ENCODE measurements around the gene C3orf20.

C3orf20 gene

DNA sequence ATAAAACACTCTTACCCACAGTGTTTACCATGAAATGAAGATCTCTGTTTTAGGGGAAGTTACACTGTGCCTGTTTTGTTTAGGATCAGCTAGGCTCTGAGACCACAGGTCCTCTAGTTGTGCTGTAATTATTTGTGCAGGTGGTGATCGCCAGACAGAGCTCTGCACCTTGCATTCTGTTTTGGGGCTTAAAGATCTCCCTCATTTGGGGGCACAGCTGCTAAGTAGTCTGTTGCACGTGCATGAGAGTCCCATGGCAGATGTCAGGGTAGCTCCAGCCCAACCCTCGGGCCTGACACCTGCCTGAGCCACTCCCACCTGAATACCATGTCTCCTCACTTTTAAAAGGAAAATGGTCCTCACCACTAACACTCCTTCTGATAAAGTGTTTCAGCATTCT is 12.4 kb downstream of the C3orf20 start:
- ChIA-PET CTCF (no interaction called here), POLR2A (no interaction called here)
- TF ChIP-seq TARDBP (IDR thresholded peaks at IDR 0.05) (no peak), ZNF384 (IDR thresholded peaks at IDR 0.05) (no peak), HDGF (IDR thresholded peaks at IDR 0.05; ENCODE audit: borderline replicate concordance) (no peak), LEF1 (IDR thresholded peaks at IDR 0.05; ENCODE audit: borderline replicate concordance) (no peak), SUZ12 (IDR thresholded peaks at IDR 0.05) (no peak), ARNT (IDR thresholded peaks at IDR 0.05) (no peak), CTBP1 (IDR thresholded peaks at IDR 0.05; ENCODE audit: borderline replicate concordance) (no peak), L3MBTL2 (conservative IDR thresholded peaks at IDR 0.05) (no peak), BHLHE40 (IDR thresholded peaks at IDR 0.05; ENCODE audit: borderline replicate concordance) (no peak), ELF4 (IDR thresholded peaks at IDR 0.05) (no peak), NFRKB (IDR thresholded peaks at IDR 0.05) (no peak)
- TF ChIP-seq, protein P1, sequence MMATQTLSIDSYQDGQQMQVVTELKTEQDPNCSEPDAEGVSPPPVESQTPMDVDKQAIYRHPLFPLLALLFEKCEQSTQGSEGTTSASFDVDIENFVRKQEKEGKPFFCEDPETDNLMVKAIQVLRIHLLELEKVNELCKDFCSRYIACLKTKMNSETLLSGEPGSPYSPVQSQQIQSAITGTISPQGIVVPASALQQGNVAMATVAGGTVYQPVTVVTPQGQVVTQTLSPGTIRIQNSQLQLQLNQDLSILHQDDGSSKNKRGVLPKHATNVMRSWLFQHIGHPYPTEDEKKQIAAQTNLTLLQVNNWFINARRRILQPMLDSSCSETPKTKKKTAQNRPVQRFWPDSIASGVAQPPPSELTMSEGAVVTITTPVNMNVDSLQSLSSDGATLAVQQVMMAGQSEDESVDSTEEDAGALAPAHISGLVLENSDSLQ (IDR thresholded peaks at IDR 0.05), result no peak
- no peak for DNase-seq (ENCODE audit: extremely low spot score)

DNA sequence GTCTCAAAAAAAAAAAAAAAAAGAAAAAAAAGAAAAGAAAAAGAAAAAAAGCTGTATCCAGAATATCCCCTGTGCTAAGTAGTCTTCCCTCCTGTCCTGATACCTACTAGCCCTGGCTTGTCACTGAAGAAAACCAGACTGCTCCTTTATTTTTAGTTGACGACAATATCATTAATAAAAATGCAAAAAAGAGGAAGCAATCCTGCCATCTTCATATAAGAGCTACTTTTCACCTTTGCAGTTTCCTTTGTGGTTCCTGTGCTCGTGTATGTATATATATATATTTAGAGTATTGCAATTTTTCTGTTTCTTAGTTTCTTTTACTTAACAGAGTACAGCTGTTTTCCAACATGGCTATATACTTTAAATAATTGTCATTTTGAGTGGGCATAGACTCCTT is 13.6 kb downstream of the C3orf20 start:
- TF ChIP-seq L3MBTL2 (conservative IDR thresholded peaks at IDR 0.05) (no peak), FOXM1 (IDR thresholded peaks at IDR 0.05; ENCODE audit: borderline replicate concordance) (no peak), ZNF384 (IDR thresholded peaks at IDR 0.05) (no peak), NFRKB (IDR thresholded peaks at IDR 0.05) (no peak), ARNT (IDR thresholded peaks at IDR 0.05) (no peak), FOXK2 (IDR thresholded peaks at IDR 0.05) (no peak), SP1 (IDR thresholded peaks at IDR 0.05) (no peak), LEF1 (IDR thresholded peaks at IDR 0.05; ENCODE audit: borderline replicate concordance) (no peak), SUZ12 (IDR thresholded peaks at IDR 0.05) (no peak), HDGF (IDR thresholded peaks at IDR 0.05; ENCODE audit: borderline replicate concordance) (no peak)
- TF ChIP-seq, protein P1 (IDR thresholded peaks at IDR 0.05), result no peak
- CTCF ChIA-PET, result no interaction called here
- POLR2A ChIA-PET, result no interaction called here
- no peak for DNase-seq (ENCODE audit: extremely low spot score)

DNA sequence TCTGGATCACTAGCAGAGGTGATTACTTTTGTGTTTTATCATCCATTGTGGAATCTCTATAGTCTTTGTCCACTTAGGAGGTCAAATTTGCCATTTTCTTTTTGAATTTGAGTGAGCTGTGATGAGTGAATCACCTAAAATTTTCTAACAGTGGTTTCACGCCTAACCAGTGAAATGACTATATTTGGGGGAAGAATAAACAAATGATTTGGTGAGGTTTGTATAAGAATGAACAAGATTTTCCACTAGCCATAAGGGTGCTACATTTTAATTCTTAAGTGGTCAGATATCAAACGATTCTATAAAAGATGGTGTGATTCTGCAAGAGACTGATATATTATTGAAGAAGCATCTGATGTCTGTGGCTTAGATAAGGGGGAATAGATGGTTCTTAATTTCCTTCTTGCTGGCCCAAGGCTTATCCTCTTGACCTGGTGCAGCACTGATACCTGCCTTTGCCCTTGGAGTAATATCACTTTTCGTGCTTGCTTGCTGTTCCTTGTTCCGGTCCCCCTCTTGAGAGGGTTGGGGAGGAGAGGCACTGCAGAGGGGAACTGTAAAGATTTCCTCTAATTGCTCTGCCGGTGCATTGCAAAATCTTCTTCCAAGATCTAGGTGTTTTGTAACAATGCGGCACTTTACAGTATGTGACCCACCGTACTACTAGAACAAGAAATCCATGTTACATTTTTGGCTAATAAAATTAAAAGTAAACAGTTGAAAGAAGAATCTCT is 14.5 kb downstream of the C3orf20 start:
- CTCF ChIA-PET, result no interaction called here
- DNase-seq (ENCODE audit: extremely low spot score), result no peak
- TF ChIP-seq LEF1 (IDR thresholded peaks at IDR 0.05; ENCODE audit: borderline replicate concordance) (no peak), ZNF384 (IDR thresholded peaks at IDR 0.05) (no peak), BHLHE40 (IDR thresholded peaks at IDR 0.05; ENCODE audit: borderline replicate concordance) (no peak), SUZ12 (IDR thresholded peaks at IDR 0.05) (no peak), SP1 (IDR thresholded peaks at IDR 0.05) (no peak), ELF4 (IDR thresholded peaks at IDR 0.05) (no peak), ARNT (IDR thresholded peaks at IDR 0.05) (no peak), CTBP1 (IDR thresholded peaks at IDR 0.05; ENCODE audit: borderline replicate concordance) (no peak), FOXM1 (IDR thresholded peaks at IDR 0.05; ENCODE audit: borderline replicate concordance) (no peak), FOXK2 (IDR thresholded peaks at IDR 0.05) (no peak), HDGF (IDR thresholded peaks at IDR 0.05; ENCODE audit: borderline replicate concordance) (no peak), TARDBP (IDR thresholded peaks at IDR 0.05) (no peak), FOXA1 (IDR thresholded peaks at IDR 0.05) (no peak), NFRKB (IDR thresholded peaks at IDR 0.05) (no peak), L3MBTL2 (conservative IDR thresholded peaks at IDR 0.05) (no peak)
- TF ChIP-seq, protein P1 (IDR thresholded peaks at IDR 0.05), result no peak
- POLR2A ChIA-PET, result no interaction called here

DNA sequence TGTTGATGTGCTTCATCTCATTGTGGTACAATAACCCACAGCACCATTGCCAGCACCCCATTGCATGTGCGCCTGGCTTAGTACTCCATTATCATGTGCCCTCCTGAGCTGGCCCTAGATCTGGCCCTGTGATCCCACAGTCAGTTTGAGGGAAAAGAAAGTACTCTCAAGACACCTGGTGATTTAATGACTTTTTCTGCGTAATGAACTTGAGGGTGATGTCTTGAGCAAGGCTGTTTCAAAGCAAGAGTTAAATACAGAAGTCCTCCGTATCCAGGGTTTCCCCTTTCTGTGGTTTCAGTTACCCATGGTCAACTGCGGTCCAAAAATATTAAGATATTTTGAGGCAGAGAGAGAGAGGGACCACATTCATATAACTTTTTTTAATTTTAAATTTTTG is 16.3 kb downstream of the C3orf20 start:
- no peak for TF ChIP-seq LEF1 (IDR thresholded peaks at IDR 0.05; ENCODE audit: borderline replicate concordance)
- TF ChIP-seq ARNT (IDR thresholded peaks at IDR 0.05), result no peak
- no peak for TF ChIP-seq FOXM1 (IDR thresholded peaks at IDR 0.05; ENCODE audit: borderline replicate concordance)
- TF ChIP-seq L3MBTL2 (conservative IDR thresholded peaks at IDR 0.05), result no peak
- TF ChIP-seq CTBP1 (IDR thresholded peaks at IDR 0.05; ENCODE audit: borderline replicate concordance), result no peak
- TF ChIP-seq ELF4 (IDR thresholded peaks at IDR 0.05), result no peak
- no peak for TF ChIP-seq ZNF384 (IDR thresholded peaks at IDR 0.05)
- no peak for TF ChIP-seq FOXK2 (IDR thresholded peaks at IDR 0.05)
- no peak for TF ChIP-seq SUZ12 (IDR thresholded peaks at IDR 0.05)
- no peak for TF ChIP-seq NFRKB (IDR thresholded peaks at IDR 0.05)
- no peak for TF ChIP-seq SP1 (IDR thresholded peaks at IDR 0.05)
- no peak for TF ChIP-seq BHLHE40 (IDR thresholded peaks at IDR 0.05; ENCODE audit: borderline replicate concordance)
- TF ChIP-seq HDGF (IDR thresholded peaks at IDR 0.05; ENCODE audit: borderline replicate concordance), result no peak
- no peak for TF ChIP-seq TARDBP (IDR thresholded peaks at IDR 0.05)
- CTCF ChIA-PET, result no interaction called here
- POLR2A ChIA-PET, result no interaction called here
- DNase-seq (ENCODE audit: extremely low spot score), result no peak

DNA sequence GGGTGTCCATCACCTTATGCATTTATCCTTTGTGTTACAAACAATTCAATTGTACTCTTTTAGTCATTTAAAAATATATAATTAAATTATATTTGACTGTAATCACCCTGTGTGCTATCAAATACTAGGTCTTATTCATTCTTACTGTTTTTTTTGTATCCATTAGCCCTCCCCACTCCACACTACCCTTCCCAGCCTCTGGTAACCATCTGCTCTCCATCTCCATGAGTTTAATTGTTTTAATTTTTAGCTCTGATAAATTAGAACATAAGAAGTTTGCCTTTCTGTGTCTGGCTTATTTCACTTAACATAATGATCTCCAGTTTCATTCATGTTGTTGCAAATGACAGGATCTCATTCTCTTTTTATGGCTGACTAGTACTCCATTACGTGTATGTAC is 16.8 kb downstream of the C3orf20 start:
- POLR2A ChIA-PET, result no interaction called here

More for the DNA sequence above, 16.8 kb downstream of the C3orf20 start:
- CTCF ChIA-PET, result no interaction called here
- TF ChIP-seq, protein P1 (IDR thresholded peaks at IDR 0.05), result no peak
- TF ChIP-seq CTBP1 (IDR thresholded peaks at IDR 0.05; ENCODE audit: borderline replicate concordance) (no peak), FOXK2 (IDR thresholded peaks at IDR 0.05) (no peak), BHLHE40 (IDR thresholded peaks at IDR 0.05; ENCODE audit: borderline replicate concordance) (no peak), L3MBTL2 (conservative IDR thresholded peaks at IDR 0.05) (no peak), TARDBP (IDR thresholded peaks at IDR 0.05) (no peak), LEF1 (IDR thresholded peaks at IDR 0.05; ENCODE audit: borderline replicate concordance) (no peak), SUZ12 (IDR thresholded peaks at IDR 0.05) (no peak), ZNF384 (IDR thresholded peaks at IDR 0.05) (no peak), ELF4 (IDR thresholded peaks at IDR 0.05) (no peak), FOXM1 (IDR thresholded peaks at IDR 0.05; ENCODE audit: borderline replicate concordance) (no peak)
- no peak for DNase-seq (ENCODE audit: extremely low spot score)
